NCI-H1092 (cell line): ENCODE data around the gene MKNK2.
"Not testable (repeated sequence)": the region's sequence is repeated elsewhere in the genome, so short reads cannot be mapped to it uniquely, and the experiment has no call there.

Experiments
- DNase-seq: peaks from one replicate; lab custom pipeline; 2025; lab: John Stamatoyannopoulos, UW

MKNK2 gene

DNA sequence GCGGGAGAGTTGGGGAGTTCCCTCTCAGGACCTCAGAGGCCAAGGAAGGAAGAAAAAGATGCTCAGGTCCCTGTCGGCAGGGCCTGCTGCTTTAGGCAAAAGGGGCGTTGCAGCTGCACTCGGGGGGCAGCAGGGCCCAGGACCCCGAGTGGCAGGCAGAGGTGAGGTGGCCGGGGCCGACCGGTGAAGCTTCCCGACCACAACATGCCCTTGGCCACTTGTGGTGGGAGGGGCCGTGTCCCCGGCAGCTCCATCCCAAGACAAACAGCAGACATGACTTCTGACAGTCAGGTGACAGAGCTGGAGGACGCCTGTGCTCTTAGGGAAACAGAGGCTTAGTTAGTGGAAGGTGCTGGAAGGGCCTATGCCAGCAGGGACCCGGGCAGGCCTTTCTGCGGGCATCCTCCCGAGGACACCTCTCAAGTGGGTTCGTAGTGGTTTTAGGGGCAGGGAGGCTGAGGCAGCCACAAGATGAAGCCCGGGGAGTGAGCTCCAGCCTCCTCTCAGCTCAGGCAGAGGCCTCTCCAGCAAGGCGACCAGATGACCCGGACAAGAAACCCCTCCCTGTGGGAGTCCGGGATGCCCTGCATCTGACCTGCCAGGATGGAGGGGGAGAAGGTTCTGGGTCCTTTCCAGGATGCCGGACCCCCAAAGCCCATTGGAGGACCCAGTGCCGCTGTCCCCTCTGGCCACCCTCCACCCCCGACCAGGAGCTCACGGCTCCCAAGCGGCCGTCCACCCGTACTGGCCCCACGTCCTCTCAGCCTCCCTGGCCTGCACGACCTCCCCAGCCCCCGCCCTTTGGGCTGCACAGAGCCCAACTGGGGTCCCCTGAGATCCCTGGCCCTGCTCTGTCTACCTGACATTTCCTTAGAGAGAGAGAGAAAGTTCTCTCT is 59.8 kb downstream of the MKNK2 start:
- DNase-seq: no peak

GRCh38 chr19:1990230-1991017 is 60.6 kb downstream of the MKNK2 start:
- DNase-seq: no peak

DNA sequence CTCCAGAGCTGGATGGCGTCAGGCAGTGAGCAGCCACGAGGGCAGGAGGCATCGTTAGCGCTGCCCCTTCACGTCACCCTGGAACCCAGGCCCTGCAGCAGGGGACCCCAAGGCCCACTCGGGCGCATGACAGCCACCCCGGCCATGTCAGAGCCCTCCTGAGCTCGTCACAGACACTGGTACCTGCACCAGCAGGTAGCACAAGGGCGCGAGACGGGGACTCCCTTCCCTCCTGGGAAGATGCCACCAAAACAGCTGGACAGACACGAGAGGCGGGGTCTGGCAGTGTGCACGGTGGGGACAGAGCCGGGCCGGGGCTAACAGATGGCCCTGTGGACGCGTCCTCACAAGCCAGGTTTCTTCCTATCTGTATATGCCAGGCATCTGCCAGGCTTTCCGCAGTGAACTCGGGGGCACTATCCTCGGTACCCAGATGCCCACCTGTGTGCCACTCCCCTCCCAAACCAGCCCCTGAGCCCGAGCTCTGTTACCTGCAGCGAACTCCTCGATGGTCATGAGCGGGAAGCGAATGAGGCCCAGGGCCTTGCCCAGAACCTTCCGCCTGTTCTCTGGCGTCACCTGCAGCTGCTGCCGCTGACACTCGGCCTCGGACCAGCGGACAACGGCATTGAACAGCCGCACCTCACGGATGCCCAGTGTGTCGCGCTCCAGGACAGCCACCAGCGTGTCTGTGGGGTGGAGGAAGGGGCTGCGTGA is 61.4 kb downstream of the MKNK2 start:
- DNase-seq: no peak

GRCh38 chr19:1988464-1988863 is 62.6 kb downstream of the MKNK2 start:
- DNase-seq: not testable (repeated sequence)
